ENCODE results near the gene NHLRC1.

Gene NHLRC1

DNA sequence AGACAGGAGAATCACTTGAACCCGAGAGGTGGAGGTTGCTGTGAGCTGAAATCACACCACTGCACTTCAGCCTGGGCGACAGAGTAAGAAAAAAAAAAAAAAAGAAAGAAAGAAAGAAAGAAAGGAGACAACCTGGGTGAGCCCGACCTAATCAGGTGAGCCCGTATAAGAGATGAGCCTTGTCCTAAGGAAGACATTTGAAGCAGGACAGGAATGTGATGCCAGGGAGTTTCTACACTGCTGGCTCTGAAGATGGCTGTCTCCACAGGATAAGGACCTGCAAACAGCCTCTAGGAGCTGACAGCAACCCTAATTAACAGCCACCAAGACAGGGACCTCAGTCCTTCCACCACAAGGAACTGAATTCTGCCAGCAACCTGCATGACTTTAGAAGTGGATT lies 41.9 kb downstream of the NHLRC1 start:
- no peak for TF ChIP-seq EZH2 (IDR thresholded peaks at IDR 0.05; ENCODE audit: borderline replicate concordance, low read depth, low read length, severe bottlenecking)
- no peak for TF ChIP-seq CTCF (IDR thresholded peaks at IDR 0.05; ENCODE audit: borderline replicate concordance, extremely low read depth, low read length, poor library complexity, severe bottlenecking)
- Histone ChIP-seq H4K20me1 (ENCODE audit: insufficient read depth, low read length) (no peaks in the 10 kb centered on the region), H3K4me3 (ENCODE audit: low read depth in 1 of 2, low read length in 2 of 2) (no peak overlapping the region), H2AFZ (ENCODE audit: low read depth, low read length) (no peak overlapping the region), H3K4me1 (ENCODE audit: insufficient read depth, low read length) (no peaks in the 10 kb centered on the region), H3K36me3 (ENCODE audit: insufficient read depth, low read length) (no peaks in the 10 kb centered on the region), H3K79me2 (ENCODE audit: insufficient read depth, low read length) (no peaks in the 10 kb centered on the region), H3K27ac (ENCODE audit: low read length) (no peak overlapping the region), H3K27me3 (ENCODE audit: insufficient read depth, low read length, poor library complexity) (no peaks in the 10 kb centered on the region), H3K9me3 (ENCODE audit: insufficient read depth, low read length, severe bottlenecking) (peaks cover 3% of the 10 kb centered on the region), H3K4me2 (ENCODE audit: insufficient read depth, low read length) (no peak overlapping the region), H3K9ac (ENCODE audit: low read depth, low read length) (no peak overlapping the region)
- DNase-seq (no peak), ATAC-seq (ENCODE audit: insufficient read depth, low read depth) (no peak)

GRCh38 chr6:18078866-18079265 lies 43.6 kb downstream of the NHLRC1 start:
- Histone ChIP-seq H3K79me2 (ENCODE audit: insufficient read depth, low read length) (no peaks in the 10 kb centered on the region), H3K4me2 (ENCODE audit: insufficient read depth, low read length) (no peak overlapping the region), H3K4me1 (ENCODE audit: insufficient read depth, low read length) (no peaks in the 10 kb centered on the region), H3K27me3 (ENCODE audit: insufficient read depth, low read length, poor library complexity) (no peaks in the 10 kb centered on the region), H3K27ac (ENCODE audit: low read length) (no peak overlapping the region), H3K9me3 (ENCODE audit: insufficient read depth, low read length, severe bottlenecking) (peaks cover 6% of the 10 kb centered on the region), H2AFZ (ENCODE audit: low read depth, low read length) (no peak overlapping the region), H4K20me1 (ENCODE audit: insufficient read depth, low read length) (no peaks in the 10 kb centered on the region), H3K36me3 (ENCODE audit: insufficient read depth, low read length) (no peaks in the 10 kb centered on the region), H3K4me3 (ENCODE audit: low read depth in 1 of 2, low read length in 2 of 2) (no peak overlapping the region), H3K9ac (ENCODE audit: low read depth, low read length) (no peak overlapping the region)
- DNase-seq (no peak), ATAC-seq (ENCODE audit: insufficient read depth, low read depth) (no peak)
- TF ChIP-seq CTCF (IDR thresholded peaks at IDR 0.05; ENCODE audit: borderline replicate concordance, extremely low read depth, low read length, poor library complexity, severe bottlenecking) (no peak), EZH2 (IDR thresholded peaks at IDR 0.05; ENCODE audit: borderline replicate concordance, low read depth, low read length, severe bottlenecking) (no peak)

DNA sequence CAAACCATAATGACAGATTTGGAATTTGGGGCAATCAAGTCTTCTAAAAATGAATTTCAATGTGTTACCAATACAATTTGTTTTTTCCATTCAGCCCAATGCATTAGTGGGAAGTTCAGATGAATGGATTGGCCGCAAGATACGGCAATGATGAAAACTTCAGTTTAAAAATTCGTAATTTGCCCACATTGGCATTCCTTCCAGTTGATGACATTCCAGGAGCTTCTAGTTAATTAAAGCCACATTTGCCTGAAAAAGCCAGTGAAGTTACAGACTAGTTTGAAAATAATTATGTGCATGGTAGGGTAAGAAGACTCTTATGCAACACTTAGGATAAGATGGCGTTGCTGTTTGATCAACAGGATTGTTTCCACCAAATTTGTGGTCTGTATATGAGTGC lies 46.2 kb downstream of the NHLRC1 start:
- Histone ChIP-seq H3K79me2 (ENCODE audit: insufficient read depth, low read length) (no peaks in the 10 kb centered on the region), H3K9me3 (ENCODE audit: insufficient read depth, low read length, severe bottlenecking) (peaks cover 6% of the 10 kb centered on the region), H3K36me3 (ENCODE audit: insufficient read depth, low read length) (no peaks in the 10 kb centered on the region), H3K9ac (ENCODE audit: low read depth, low read length) (no peak overlapping the region), H3K4me1 (ENCODE audit: insufficient read depth, low read length) (no peaks in the 10 kb centered on the region), H3K27me3 (ENCODE audit: insufficient read depth, low read length, poor library complexity) (no peaks in the 10 kb centered on the region), H3K4me2 (ENCODE audit: insufficient read depth, low read length) (no peak overlapping the region), H3K27ac (ENCODE audit: low read length) (no peak overlapping the region), H2AFZ (ENCODE audit: low read depth, low read length) (no peak overlapping the region), H4K20me1 (ENCODE audit: insufficient read depth, low read length) (no peaks in the 10 kb centered on the region), H3K4me3 (ENCODE audit: low read depth in 1 of 2, low read length in 2 of 2) (no peak overlapping the region)
- ATAC-seq (ENCODE audit: insufficient read depth, low read depth) (no peak), DNase-seq (no peak)
- TF ChIP-seq EZH2 (IDR thresholded peaks at IDR 0.05; ENCODE audit: borderline replicate concordance, low read depth, low read length, severe bottlenecking) (no peak), CTCF (IDR thresholded peaks at IDR 0.05; ENCODE audit: borderline replicate concordance, extremely low read depth, low read length, poor library complexity, severe bottlenecking) (no peak)

DNA sequence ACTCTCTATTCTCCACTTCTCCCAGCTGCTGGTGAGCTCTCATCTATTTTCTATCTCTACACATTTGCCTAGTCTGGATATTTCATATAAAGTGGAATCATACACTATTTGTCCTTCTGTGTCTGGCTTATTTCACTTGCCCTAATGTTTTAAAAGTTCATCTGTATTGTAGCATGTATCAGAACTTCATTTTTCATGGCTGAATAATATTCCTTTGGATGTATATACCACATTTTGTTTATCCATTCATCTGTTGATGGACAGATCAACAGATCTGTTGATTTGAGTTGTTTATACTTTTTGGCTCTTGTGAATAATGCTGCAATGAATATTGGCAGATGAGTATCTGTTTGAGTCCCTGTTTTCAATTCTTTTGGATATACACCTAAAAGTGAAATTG lies 49.6 kb downstream of the NHLRC1 start:
- H4K20me1 ChIP-seq (ENCODE audit: insufficient read depth, low read length) = no peaks in the 10 kb centered on the region
- no peak overlapping the region for H3K27ac ChIP-seq (ENCODE audit: low read length)
- no peak overlapping the region for H3K4me3 ChIP-seq (ENCODE audit: low read depth in 1 of 2, low read length in 2 of 2)
- H3K36me3 ChIP-seq (ENCODE audit: insufficient read depth, low read length) = no peaks in the 10 kb centered on the region
- ATAC-seq (ENCODE audit: insufficient read depth, low read depth) (no peak), DNase-seq (no peak)
- H3K4me1 ChIP-seq (ENCODE audit: insufficient read depth, low read length) = no peaks in the 10 kb centered on the region
- H3K27me3 ChIP-seq (ENCODE audit: insufficient read depth, low read length, poor library complexity) = no peaks in the 10 kb centered on the region
- H3K4me2 ChIP-seq (ENCODE audit: insufficient read depth, low read length) = no peak overlapping the region
- no peak for TF ChIP-seq CTCF (IDR thresholded peaks at IDR 0.05; ENCODE audit: borderline replicate concordance, extremely low read depth, low read length, poor library complexity, severe bottlenecking)
- no peak for TF ChIP-seq EZH2 (IDR thresholded peaks at IDR 0.05; ENCODE audit: borderline replicate concordance, low read depth, low read length, severe bottlenecking)
- peaks cover 6% of the 10 kb centered on the region for H3K9me3 ChIP-seq (ENCODE audit: insufficient read depth, low read length, severe bottlenecking)
- H2AFZ ChIP-seq (ENCODE audit: low read depth, low read length) = no peak overlapping the region
- no peak overlapping the region for H3K9ac ChIP-seq (ENCODE audit: low read depth, low read length)
- no peaks in the 10 kb centered on the region for H3K79me2 ChIP-seq (ENCODE audit: insufficient read depth, low read length)
